ENCODE results near the gene MAN1C1. TPM values are rescaled to one million over a fixed set of nuclear protein-coding genes. Genes with fewer than 3 reads are reported as not detected.
"Not testable (repeated sequence)": the region's sequence is repeated elsewhere in the genome, so short reads cannot be mapped to it uniquely, and the experiment has no call there.

The MAN1C1 gene
- total RNA-seq, 1 experiment from 2014 or later = 1.2 TPM

DNA sequence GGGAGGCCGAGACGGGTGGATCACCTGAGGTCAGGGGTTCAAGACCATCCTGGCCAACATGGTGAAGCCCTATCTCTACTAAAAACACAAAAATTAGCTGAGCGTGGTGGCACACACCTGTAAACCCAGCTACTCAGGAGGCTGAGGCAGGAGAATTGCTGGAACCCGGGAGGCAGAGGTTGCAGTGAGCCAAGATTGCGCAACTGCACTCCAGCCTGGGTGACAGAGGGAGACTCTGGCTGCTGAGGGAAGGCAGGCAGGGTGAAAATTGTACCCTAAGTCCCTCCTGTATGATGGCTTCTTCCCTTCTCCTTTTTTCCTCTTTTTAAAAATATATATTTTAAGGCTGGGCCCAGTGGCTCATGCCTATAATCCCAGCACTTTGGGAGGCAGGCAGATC lies 19.9 kb upstream of the MAN1C1 start:
- H3K4me2 ChIP-seq (ENCODE audit: low read length); H3K4me3 ChIP-seq (replicated peaks in 1 of 2; ENCODE audit: low read depth in 1 of 2, low read length in 2 of 2); H3K36me3 ChIP-seq (ENCODE audit: control insufficient read depth in 1 of 2, insufficient read depth in 2 of 2, low read length in 2 of 2); H4K20me1 ChIP-seq (ENCODE audit: insufficient read depth); RAD21 ChIA-PET (ENCODE audit: low non-redundant PET in 1 of 2, low total read pairs in 2 of 2, uncharacterized antibody in 2 of 2, unreplicated experiment in 2 of 2); BruUV-seq (replicated peaks); H3K9me3 ChIP-seq (ENCODE audit: control insufficient read depth in 1 of 2, insufficient read depth in 1 of 2, low read depth in 1 of 2, low read length in 2 of 2); ATAC-seq; H3K9me2 ChIP-seq (ENCODE audit: insufficient read depth); H3K79me2 ChIP-seq (ENCODE audit: insufficient read depth, low read length); H3K27me3 ChIP-seq (ENCODE audit: insufficient read depth, low read length); DNase-seq (ENCODE audit: low read depth, low spot score); intact Hi-C loops (cut with micrococcal nuclease); H2AFZ ChIP-seq (ENCODE audit: low read depth, low read length, poor library complexity, severe bottlenecking); H3K9ac ChIP-seq (ENCODE audit: low read length); H3K27ac ChIP-seq (ENCODE audit: low read depth, low read length); POLR2A ChIA-PET; H3K4me1 ChIP-seq (ENCODE audit: control insufficient read depth in 1 of 2, insufficient read depth in 2 of 2, low read length in 2 of 2); CTCF ChIA-PET: not testable (repeated sequence)
- TF ChIP-seq CEBPB (IDR thresholded peaks at IDR 0.05; ENCODE audit: low read depth) = 0 out of 2 replicates have a peak, but pooled peaks have one; percentile 32

DNA sequence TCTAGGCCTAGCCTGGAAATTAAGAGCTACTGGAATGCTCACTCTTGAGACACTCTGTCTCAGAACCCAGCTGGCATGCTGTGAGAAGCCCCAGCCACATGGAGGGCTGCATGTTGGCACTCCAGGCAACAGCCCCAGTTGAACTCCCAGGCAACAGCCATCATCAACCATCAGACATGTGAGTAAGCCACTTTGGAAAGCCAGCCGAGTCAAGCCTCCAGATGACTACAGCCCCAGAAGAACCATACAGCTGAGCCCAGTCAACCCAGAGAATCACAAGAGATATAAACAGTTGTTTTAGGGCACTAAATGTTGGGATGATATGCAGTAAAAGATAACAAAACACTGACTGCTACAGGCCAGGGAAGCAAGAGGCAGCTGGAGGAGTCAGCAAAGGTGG lies 17.7 kb upstream of the MAN1C1 start:
- H4K20me1 ChIP-seq (ENCODE audit: insufficient read depth) = no peaks in the 10 kb centered on the region
- ChIA-PET CTCF (interaction anchor here (1.0 to 1.1 kb wide), 2 partner anchors 9 to 200 kb away, joined by 3 to 5 read pairs; no protein-coding TSS in a partner anchor), POLR2A (no interaction called here), RAD21 (ENCODE audit: low non-redundant PET in 1 of 2, low total read pairs in 2 of 2, uncharacterized antibody in 2 of 2, unreplicated experiment in 2 of 2) (no interaction called here)
- no peaks in the 10 kb centered on the region for H3K79me2 ChIP-seq (ENCODE audit: insufficient read depth, low read length)
- H3K4me1 ChIP-seq (ENCODE audit: control insufficient read depth in 1 of 2, insufficient read depth in 2 of 2, low read length in 2 of 2) = no peaks in the 10 kb centered on the region
- no peaks in the 10 kb centered on the region for H3K36me3 ChIP-seq (ENCODE audit: control insufficient read depth in 1 of 2, insufficient read depth in 2 of 2, low read length in 2 of 2)
- no peak for ATAC-seq
- no peaks in the 10 kb centered on the region for H3K27me3 ChIP-seq (ENCODE audit: insufficient read depth, low read length)
- BruUV-seq (replicated peaks) = no TSS peak
- no peak for DNase-seq (ENCODE audit: low read depth, low spot score)
- H2AFZ ChIP-seq (ENCODE audit: low read depth, low read length, poor library complexity, severe bottlenecking) = no peak overlapping the region
- H3K4me3 ChIP-seq (replicated peaks in 1 of 2; ENCODE audit: low read depth in 1 of 2, low read length in 2 of 2) = no peak overlapping the region
- no peak overlapping the region for H3K27ac ChIP-seq (ENCODE audit: low read depth, low read length)
- H3K9ac ChIP-seq (ENCODE audit: low read length) = no peak overlapping the region
- intact Hi-C loops (cut with micrococcal nuclease) = no loop called here
- H3K9me2 ChIP-seq (ENCODE audit: insufficient read depth) = no peaks in the 10 kb centered on the region
- H3K4me2 ChIP-seq (ENCODE audit: low read length) = no peak overlapping the region
- H3K9me3 ChIP-seq (ENCODE audit: control insufficient read depth in 1 of 2, insufficient read depth in 1 of 2, low read depth in 1 of 2, low read length in 2 of 2) = no peaks in the 10 kb centered on the region
- no peak for TF ChIP-seq FOSL1 (IDR thresholded peaks at IDR 0.05; ENCODE audit: low read depth)
- no peak for TF ChIP-seq EZH2 (IDR thresholded peaks at IDR 0.05)
- no peak for TF ChIP-seq SRF (IDR thresholded peaks at IDR 0.05; ENCODE audit: low read depth)
- TF ChIP-seq POLR2AphosphoS5 (IDR thresholded peaks at IDR 0.05; ENCODE audit: low read depth, low read length) = no peak
- TF ChIP-seq TCF7L2 (IDR thresholded peaks at IDR 0.05; ENCODE audit: borderline replicate concordance, extremely low read depth, insufficient read depth, insufficient read length) = no peak
- no peak for TF ChIP-seq YY1 (IDR thresholded peaks at IDR 0.05; ENCODE audit: extremely low read depth, insufficient replicate concordance, low read depth, low read length)
- TF ChIP-seq, protein P1, sequence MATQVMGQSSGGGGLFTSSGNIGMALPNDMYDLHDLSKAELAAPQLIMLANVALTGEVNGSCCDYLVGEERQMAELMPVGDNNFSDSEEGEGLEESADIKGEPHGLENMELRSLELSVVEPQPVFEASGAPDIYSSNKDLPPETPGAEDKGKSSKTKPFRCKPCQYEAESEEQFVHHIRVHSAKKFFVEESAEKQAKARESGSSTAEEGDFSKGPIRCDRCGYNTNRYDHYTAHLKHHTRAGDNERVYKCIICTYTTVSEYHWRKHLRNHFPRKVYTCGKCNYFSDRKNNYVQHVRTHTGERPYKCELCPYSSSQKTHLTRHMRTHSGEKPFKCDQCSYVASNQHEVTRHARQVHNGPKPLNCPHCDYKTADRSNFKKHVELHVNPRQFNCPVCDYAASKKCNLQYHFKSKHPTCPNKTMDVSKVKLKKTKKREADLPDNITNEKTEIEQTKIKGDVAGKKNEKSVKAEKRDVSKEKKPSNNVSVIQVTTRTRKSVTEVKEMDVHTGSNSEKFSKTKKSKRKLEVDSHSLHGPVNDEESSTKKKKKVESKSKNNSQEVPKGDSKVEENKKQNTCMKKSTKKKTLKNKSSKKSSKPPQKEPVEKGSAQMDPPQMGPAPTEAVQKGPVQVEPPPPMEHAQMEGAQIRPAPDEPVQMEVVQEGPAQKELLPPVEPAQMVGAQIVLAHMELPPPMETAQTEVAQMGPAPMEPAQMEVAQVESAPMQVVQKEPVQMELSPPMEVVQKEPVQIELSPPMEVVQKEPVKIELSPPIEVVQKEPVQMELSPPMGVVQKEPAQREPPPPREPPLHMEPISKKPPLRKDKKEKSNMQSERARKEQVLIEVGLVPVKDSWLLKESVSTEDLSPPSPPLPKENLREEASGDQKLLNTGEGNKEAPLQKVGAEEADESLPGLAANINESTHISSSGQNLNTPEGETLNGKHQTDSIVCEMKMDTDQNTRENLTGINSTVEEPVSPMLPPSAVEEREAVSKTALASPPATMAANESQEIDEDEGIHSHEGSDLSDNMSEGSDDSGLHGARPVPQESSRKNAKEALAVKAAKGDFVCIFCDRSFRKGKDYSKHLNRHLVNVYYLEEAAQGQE (IDR thresholded peaks at IDR 0.05; ENCODE audit: low read depth) = no peak
- TF ChIP-seq SIN3A (IDR thresholded peaks at IDR 0.05; ENCODE audit: low read depth) = no peak
- TF ChIP-seq CBX3 (IDR thresholded peaks at IDR 0.05; ENCODE audit: low read depth) = no peak
- TF ChIP-seq ELF1 (IDR thresholded peaks at IDR 0.05; ENCODE audit: borderline replicate concordance, low read depth) = no peak
- no peak for TF ChIP-seq JUND (IDR thresholded peaks at IDR 0.05)
- TF ChIP-seq ZNF274 (IDR thresholded peaks at IDR 0.05; ENCODE audit: low read depth, low read length) = no peak
- TF ChIP-seq CEBPB (IDR thresholded peaks at IDR 0.05; ENCODE audit: low read depth) = no peak
- no peak for TF ChIP-seq EGR1 (IDR thresholded peaks at IDR 0.05; ENCODE audit: low read depth)
- TF ChIP-seq SP1 (IDR thresholded peaks at IDR 0.05; ENCODE audit: low read depth) = no peak
- TF ChIP-seq, protein P2, sequence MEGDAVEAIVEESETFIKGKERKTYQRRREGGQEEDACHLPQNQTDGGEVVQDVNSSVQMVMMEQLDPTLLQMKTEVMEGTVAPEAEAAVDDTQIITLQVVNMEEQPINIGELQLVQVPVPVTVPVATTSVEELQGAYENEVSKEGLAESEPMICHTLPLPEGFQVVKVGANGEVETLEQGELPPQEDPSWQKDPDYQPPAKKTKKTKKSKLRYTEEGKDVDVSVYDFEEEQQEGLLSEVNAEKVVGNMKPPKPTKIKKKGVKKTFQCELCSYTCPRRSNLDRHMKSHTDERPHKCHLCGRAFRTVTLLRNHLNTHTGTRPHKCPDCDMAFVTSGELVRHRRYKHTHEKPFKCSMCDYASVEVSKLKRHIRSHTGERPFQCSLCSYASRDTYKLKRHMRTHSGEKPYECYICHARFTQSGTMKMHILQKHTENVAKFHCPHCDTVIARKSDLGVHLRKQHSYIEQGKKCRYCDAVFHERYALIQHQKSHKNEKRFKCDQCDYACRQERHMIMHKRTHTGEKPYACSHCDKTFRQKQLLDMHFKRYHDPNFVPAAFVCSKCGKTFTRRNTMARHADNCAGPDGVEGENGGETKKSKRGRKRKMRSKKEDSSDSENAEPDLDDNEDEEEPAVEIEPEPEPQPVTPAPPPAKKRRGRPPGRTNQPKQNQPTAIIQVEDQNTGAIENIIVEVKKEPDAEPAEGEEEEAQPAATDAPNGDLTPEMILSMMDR (IDR thresholded peaks at IDR 0.05 in 2 of 3, conservative IDR thresholded peaks at IDR 0.05 in 1 of 3; ENCODE audit: borderline replicate concordance in 1 of 3, insufficient read depth in 1 of 3, low read depth in 2 of 3, low read length in 2 of 3) = no peak

Data from HCT116 (cell line).